HG03097 (cell line): Measurements from ENCODE around the gene WLS.

Source experiments
- ATAC-seq: cut with Tn5 transposase; IDR thresholded peaks from one replicate; pipeline ENCODE4 v1.9.1; 2021; ENCODE audit not compliant: unreplicated experiment, low FRiP score

Gene WLS

GRCh38 chr1:68142036-68142435 lies 90.3 kb downstream of the WLS start:
- ATAC-seq: no peak

GRCh38 chr1:68141071-68142021 lies 91.0 kb downstream of the WLS start:
- no peak for ATAC-seq

- no peak for ATAC-seq
Observed at GRCh38 chr1:68140536-68140935, 91.8 kb downstream of the WLS start.

- ATAC-seq: no peak
Observed at GRCh38 chr1:68136187-68136586, 96.1 kb downstream of the WLS start.

GRCh38 chr1:68132426-68133130 lies 99.7 kb downstream of the WLS start:
- no peak for ATAC-seq

GRCh38 chr1:68131261-68131660 lies 101.1 kb downstream of the WLS start:
- ATAC-seq: no peak

- no peak for ATAC-seq
Observed at GRCh38 chr1:68129536-68130250, 102.6 kb downstream of the WLS start.

- ATAC-seq: no peak
Observed at GRCh38 chr1:68128820-68129219, 103.5 kb downstream of the WLS start.

GRCh38 chr1:68128157-68128556 lies 104.2 kb downstream of the WLS start:
- no peak for ATAC-seq

GRCh38 chr1:68121536-68121935 lies 110.8 kb downstream of the WLS start:
- ATAC-seq: no peak

- ATAC-seq: no peak
Observed at GRCh38 chr1:68120136-68120791, 112.1 kb downstream of the WLS start.

- ATAC-seq: no peak
Observed at GRCh38 chr1:68119445-68119844, 112.9 kb downstream of the WLS start.

- no peak for ATAC-seq
Observed at GRCh38 chr1:68117416-68117815, 114.9 kb downstream of the WLS start.

- no peak for ATAC-seq
Observed at GRCh38 chr1:68116643-68117235, 115.6 kb downstream of the WLS start.

GRCh38 chr1:68115308-68115707 lies 117.0 kb downstream of the WLS start:
- ATAC-seq: no peak

GRCh38 chr1:68113966-68114365 lies 118.4 kb downstream of the WLS start:
- no peak for ATAC-seq

- no peak for ATAC-seq
Observed at GRCh38 chr1:68112835-68113243, 119.5 kb downstream of the WLS start.

- ATAC-seq: no peak
Observed at GRCh38 chr1:68111519-68112436, 120.5 kb downstream of the WLS start.

- ATAC-seq: no peak
Observed at GRCh38 chr1:68107771-68108170, 124.6 kb downstream of the WLS start.
